ENCODE results near the gene ATP9A. TPM values are rescaled to one million over a fixed set of nuclear protein-coding genes. Genes with fewer than 3 reads are reported as not detected.

ATP9A gene
- polyA plus RNA-seq, 1 of the 3 experiments (the other 2 are of a cell fraction), result 11.0 TPM

DNA sequence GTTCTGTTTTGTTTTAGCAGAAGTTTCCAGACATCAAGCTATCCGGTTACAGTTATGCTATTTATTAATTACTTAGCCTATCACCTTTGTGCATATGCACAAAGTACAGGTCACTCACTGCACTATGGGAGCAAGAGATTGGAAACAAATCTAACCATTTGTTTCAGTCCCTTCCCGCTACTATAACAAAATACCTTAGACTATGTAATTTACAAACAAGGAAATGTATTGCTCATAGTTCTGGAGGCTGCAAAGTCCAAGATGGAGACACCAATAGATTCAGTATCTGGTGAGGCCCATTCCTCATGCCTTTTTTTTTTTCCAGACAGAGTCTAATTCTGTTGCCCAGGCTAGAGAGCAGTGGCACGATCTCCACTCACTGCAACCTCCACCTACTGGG lies 35.1 kb downstream of the ATP9A start:
- TF ChIP-seq RFX5 (IDR thresholded peaks at IDR 0.05; ENCODE audit: low read length), result no peak
- TF ChIP-seq POLR2AphosphoS5 (IDR thresholded peaks at IDR 0.05; ENCODE audit: low read depth, low read length), result no peak
- TF ChIP-seq FOXM1 (IDR thresholded peaks at IDR 0.05; ENCODE audit: low read depth), result no peak
- TF ChIP-seq, protein P1, sequence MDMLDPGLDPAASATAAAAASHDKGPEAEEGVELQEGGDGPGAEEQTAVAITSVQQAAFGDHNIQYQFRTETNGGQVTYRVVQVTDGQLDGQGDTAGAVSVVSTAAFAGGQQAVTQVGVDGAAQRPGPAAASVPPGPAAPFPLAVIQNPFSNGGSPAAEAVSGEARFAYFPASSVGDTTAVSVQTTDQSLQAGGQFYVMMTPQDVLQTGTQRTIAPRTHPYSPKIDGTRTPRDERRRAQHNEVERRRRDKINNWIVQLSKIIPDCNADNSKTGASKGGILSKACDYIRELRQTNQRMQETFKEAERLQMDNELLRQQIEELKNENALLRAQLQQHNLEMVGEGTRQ (IDR thresholded peaks at IDR 0.05; ENCODE audit: borderline replicate concordance, low read depth, low read length), result no peak
- TF ChIP-seq EZH2phosphoT487 (IDR thresholded peaks at IDR 0.05; ENCODE audit: borderline replicate concordance, low read depth), result no peak
- no peak for TF ChIP-seq TEAD4 (IDR thresholded peaks at IDR 0.05; ENCODE audit: borderline replicate concordance, insufficient read depth)
- TF ChIP-seq TAF1 (IDR thresholded peaks at IDR 0.05; ENCODE audit: borderline replicate concordance, low read depth, low read length), result no peak
- no peak for TF ChIP-seq GATA2 (CRISPR knock-in tag; IDR thresholded peaks at IDR 0.05)
- Histone ChIP-seq H3K4me2 (no peak overlapping the region), H3K4me3 (ENCODE audit: low read depth in 2 of 2, low read length in 1 of 2) (no peak overlapping the region), H3K9ac (no peak overlapping the region), H4K20me1 (ENCODE audit: insufficient read depth) (no peaks in the 10 kb centered on the region), H3K79me2 (ENCODE audit: insufficient read depth) (peaks cover 4% of the 10 kb centered on the region; the same call in 1 of the 2 replicates), H3K4me1 (ENCODE audit: control insufficient read depth in 1 of 2, insufficient read depth in 2 of 2, low read depth in 1 of 2, low read length in 1 of 2) (peaks cover 7 to 11% of the 10 kb centered on the region in 2 experiments; a peak in 2 of 4 replicates), H2AFZ (ENCODE audit: low read depth) (no peak overlapping the region), H3F3A (replicated peaks; ENCODE audit: insufficient read depth) (no peaks in the 10 kb centered on the region), H3K9me3 (no peaks in the 10 kb centered on the region), H3K27ac (ENCODE audit: low read depth in 2 of 2, low read length in 1 of 2) (peak overlapping the region in 1 of 2 experiments; percentile 55; a peak in 1 of 4 replicates), H3K9me2 (no peaks in the 10 kb centered on the region), H3K36me3 (replicated peaks in 1 of 2; ENCODE audit: control insufficient read depth in 1 of 2, insufficient read depth in 2 of 2, low read length in 1 of 2) (no peaks in the 10 kb centered on the region), H3K27me3 (ENCODE audit: insufficient read depth) (no peaks in the 10 kb centered on the region)
- WGBS (ENCODE audit: low lambda C conversion rate), result 88% methylated on average over 3 of the region's 3 CpGs
- CTCF ChIA-PET, result interaction anchor here (0.7 to 1.5 kb wide), 3 partner anchors 42 to 350 kb away, joined by 3 to 4 read pairs (median 3); no protein-coding TSS in a partner anchor
- POLR2A ChIA-PET, result no interaction called here
- DNase-seq, result no peak

DNA sequence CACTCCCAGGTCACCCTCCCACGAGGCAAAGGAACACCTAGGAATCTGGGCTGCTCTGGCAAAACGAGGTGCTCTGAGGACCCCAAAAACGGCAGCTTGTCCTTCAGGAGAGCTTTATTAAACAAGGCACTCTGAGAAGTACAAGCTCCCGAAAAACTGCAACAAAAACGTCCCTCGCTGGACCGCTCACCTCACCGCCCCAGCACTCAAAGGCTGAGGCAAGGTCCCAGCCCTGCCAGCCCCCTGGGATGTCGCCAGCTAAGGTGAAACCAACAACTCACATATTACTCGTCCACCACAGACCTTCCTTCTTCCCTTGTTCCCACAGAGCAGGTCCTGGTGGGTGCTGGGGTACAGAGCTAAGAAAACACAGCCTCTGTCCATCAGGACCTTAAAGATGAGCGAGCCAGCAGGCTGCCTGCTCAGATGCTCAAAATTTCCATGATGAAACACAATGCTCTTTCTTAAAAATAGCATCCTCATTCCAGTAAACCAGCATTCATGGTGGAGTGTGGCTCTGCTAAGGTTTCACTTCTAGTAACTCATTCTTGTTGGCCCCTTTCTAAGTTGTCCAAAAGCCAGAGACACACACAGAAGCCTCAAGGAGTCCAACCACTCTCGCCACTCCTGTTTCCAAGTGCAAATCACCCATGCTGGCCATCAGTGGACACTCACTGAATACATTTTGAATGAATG lies 35.9 kb downstream of the ATP9A start:
- peaks cover 7 to 11% of the 10 kb centered on the region in 2 experiments; a peak in 2 of 4 replicates for H3K4me1 ChIP-seq (ENCODE audit: control insufficient read depth in 1 of 2, insufficient read depth in 2 of 2, low read depth in 1 of 2, low read length in 1 of 2)
- H3K79me2 ChIP-seq (ENCODE audit: insufficient read depth), result peaks cover 4% of the 10 kb centered on the region; the same call in 1 of the 2 replicates
- H3K36me3 ChIP-seq (replicated peaks in 1 of 2; ENCODE audit: control insufficient read depth in 1 of 2, insufficient read depth in 2 of 2, low read length in 1 of 2), result no peaks in the 10 kb centered on the region
- CTCF ChIA-PET, result interaction anchor here (1.0 to 2.0 kb wide), 4 partner anchors 19 to 745 kb away, joined by 3 to 5 read pairs (median 4); no protein-coding TSS in a partner anchor
- H3K4me3 ChIP-seq (ENCODE audit: low read depth in 2 of 2, low read length in 1 of 2), result no peak overlapping the region
- 88% methylated on average over 12 of the region's 12 CpGs for WGBS (ENCODE audit: low lambda C conversion rate)
- H3K9me3 ChIP-seq, result no peaks in the 10 kb centered on the region
- no peaks in the 10 kb centered on the region for H3K9me2 ChIP-seq
- H3F3A ChIP-seq (replicated peaks; ENCODE audit: insufficient read depth), result no peaks in the 10 kb centered on the region
- 0 out of 2 replicates have a peak overlapping the region, but pooled peaks have one; percentile 6 for H2AFZ ChIP-seq (ENCODE audit: low read depth)
- no peak for DNase-seq
- POLR2A ChIA-PET, result no interaction called here
- no peak for TF ChIP-seq GABPA (IDR thresholded peaks at IDR 0.05; ENCODE audit: low read depth)
- TF ChIP-seq MEF2A (IDR thresholded peaks at IDR 0.05; ENCODE audit: borderline replicate concordance, low read depth), result 0 out of 2 replicates have a peak, but pooled peaks have one; percentile 6
- peak overlapping the region in 1 of 2 experiments; percentile 55; a peak in 1 of 4 replicates for H3K27ac ChIP-seq (ENCODE audit: low read depth in 2 of 2, low read length in 1 of 2)
- H3K27me3 ChIP-seq (ENCODE audit: insufficient read depth), result no peaks in the 10 kb centered on the region
- no peaks in the 10 kb centered on the region for H4K20me1 ChIP-seq (ENCODE audit: insufficient read depth)
- no peak overlapping the region for H3K9ac ChIP-seq
- H3K4me2 ChIP-seq, result peak overlapping the region; percentile 66
